ENCODE data around the gene GNAI3.

The GNAI3 gene

DNA sequence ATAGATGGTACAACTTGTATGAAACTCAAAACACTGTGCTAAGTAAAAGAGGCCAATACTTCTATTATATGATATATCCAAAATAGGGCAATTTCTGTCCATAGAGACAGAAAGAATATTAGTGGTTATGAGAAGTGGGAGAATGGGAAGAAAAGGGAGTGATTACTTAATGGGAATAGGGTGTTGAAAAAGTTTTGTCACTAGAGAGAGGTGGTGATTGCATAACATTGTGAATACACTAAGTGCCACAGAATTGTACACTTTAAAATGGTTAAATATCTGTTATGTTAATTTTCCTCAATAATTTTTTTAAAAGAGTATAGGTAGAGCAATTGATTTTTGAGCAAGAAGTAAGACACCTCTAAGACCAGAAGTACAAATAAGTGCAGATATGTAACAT lies 41.3 kb downstream of the GNAI3 start:
- ChIA-PET POLR2A (no interaction called here), CTCF (interaction anchor here (0.9 kb wide), 1 partner anchor 50 kb away, joined by 4 read pairs; no protein-coding TSS in a partner anchor)
- Histone ChIP-seq H3K27ac (ENCODE audit: extremely low read depth, low read depth, low read length) (no peak overlapping the region), H3K4me3 (ENCODE audit: low read depth, low read length) (no peak overlapping the region), H3K9me3 (ENCODE audit: control insufficient read depth, insufficient read depth, low read depth, low read length) (no peaks in the 10 kb centered on the region), H3K4me1 (ENCODE audit: control insufficient read depth, insufficient read depth, low read length) (no peaks in the 10 kb centered on the region), H3K36me3 (ENCODE audit: control insufficient read depth in 2 of 2, insufficient read depth in 1 of 2, low read length in 2 of 2) (peaks cover 20 to 94% of the 10 kb centered on the region in 2 experiments)
- TF ChIP-seq ZNF223 (tag by site-specific recombination; IDR thresholded peaks at IDR 0.05) (no peak), ZNF114 (tag by site-specific recombination; IDR thresholded peaks at IDR 0.05) (no peak), ZNF707 (tag by site-specific recombination; IDR thresholded peaks at IDR 0.05) (no peak), ZNF600 (tag by site-specific recombination; IDR thresholded peaks at IDR 0.05) (no peak), ZNF274 (IDR thresholded peaks at IDR 0.05; ENCODE audit: low read length) (no peak), ZNF274 (tag by site-specific recombination; IDR thresholded peaks at IDR 0.05; ENCODE audit: borderline replicate concordance) (no peak), ZNF292 (tag by site-specific recombination; IDR thresholded peaks at IDR 0.05; ENCODE audit: borderline replicate concordance, low read depth) (no peak), ZNF514 (tag by site-specific recombination; IDR thresholded peaks at IDR 0.05) (no peak), ZNF571 (tag by site-specific recombination; IDR thresholded peaks at IDR 0.05) (no peak), ZNF335 (tag by site-specific recombination; conservative IDR thresholded peaks at IDR 0.05) (no peak), ZNF394 (tag by site-specific recombination; IDR thresholded peaks at IDR 0.05; ENCODE audit: borderline replicate concordance) (no peak), ZBTB7A (tag by site-specific recombination; IDR thresholded peaks at IDR 0.05; ENCODE audit: low read depth) (no peak)
- TF ChIP-seq, protein P1, sequence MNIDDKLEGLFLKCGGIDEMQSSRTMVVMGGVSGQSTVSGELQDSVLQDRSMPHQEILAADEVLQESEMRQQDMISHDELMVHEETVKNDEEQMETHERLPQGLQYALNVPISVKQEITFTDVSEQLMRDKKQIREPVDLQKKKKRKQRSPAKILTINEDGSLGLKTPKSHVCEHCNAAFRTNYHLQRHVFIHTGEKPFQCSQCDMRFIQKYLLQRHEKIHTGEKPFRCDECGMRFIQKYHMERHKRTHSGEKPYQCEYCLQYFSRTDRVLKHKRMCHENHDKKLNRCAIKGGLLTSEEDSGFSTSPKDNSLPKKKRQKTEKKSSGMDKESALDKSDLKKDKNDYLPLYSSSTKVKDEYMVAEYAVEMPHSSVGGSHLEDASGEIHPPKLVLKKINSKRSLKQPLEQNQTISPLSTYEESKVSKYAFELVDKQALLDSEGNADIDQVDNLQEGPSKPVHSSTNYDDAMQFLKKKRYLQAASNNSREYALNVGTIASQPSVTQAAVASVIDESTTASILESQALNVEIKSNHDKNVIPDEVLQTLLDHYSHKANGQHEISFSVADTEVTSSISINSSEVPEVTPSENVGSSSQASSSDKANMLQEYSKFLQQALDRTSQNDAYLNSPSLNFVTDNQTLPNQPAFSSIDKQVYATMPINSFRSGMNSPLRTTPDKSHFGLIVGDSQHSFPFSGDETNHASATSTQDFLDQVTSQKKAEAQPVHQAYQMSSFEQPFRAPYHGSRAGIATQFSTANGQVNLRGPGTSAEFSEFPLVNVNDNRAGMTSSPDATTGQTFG (tag by site-specific recombination; IDR thresholded peaks at IDR 0.05; ENCODE audit: borderline replicate concordance) = no peak
- TF ChIP-seq, protein P2, sequence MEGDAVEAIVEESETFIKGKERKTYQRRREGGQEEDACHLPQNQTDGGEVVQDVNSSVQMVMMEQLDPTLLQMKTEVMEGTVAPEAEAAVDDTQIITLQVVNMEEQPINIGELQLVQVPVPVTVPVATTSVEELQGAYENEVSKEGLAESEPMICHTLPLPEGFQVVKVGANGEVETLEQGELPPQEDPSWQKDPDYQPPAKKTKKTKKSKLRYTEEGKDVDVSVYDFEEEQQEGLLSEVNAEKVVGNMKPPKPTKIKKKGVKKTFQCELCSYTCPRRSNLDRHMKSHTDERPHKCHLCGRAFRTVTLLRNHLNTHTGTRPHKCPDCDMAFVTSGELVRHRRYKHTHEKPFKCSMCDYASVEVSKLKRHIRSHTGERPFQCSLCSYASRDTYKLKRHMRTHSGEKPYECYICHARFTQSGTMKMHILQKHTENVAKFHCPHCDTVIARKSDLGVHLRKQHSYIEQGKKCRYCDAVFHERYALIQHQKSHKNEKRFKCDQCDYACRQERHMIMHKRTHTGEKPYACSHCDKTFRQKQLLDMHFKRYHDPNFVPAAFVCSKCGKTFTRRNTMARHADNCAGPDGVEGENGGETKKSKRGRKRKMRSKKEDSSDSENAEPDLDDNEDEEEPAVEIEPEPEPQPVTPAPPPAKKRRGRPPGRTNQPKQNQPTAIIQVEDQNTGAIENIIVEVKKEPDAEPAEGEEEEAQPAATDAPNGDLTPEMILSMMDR (tag by site-specific recombination; IDR thresholded peaks at IDR 0.05) = no peak

DNA sequence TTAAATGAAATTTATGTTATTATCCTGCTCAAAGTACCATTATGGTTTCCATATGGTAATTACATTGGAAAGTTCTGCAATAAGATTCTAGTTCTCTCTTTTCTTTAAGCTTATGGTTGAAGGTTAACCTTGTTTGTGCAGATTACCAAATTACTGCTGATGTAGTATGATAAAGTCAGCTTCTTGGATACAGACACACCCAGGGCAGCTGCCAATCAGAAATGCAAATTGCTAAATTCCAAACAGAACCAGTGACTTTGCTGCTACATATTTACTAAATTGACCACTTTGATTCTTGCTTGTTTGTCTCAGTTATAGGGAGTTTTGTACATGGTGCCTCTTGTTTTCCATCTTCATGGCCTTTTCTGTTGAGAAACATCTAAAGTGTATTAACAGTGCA lies 44.5 kb downstream of the GNAI3 start:
- no peaks in the 10 kb centered on the region for H3K9me3 ChIP-seq (ENCODE audit: control insufficient read depth, insufficient read depth, low read depth, low read length)
- CTCF ChIA-PET = no interaction called here
- no peak overlapping the region for H3K4me3 ChIP-seq (ENCODE audit: low read depth, low read length)
- TF ChIP-seq ZNF830 (tag by site-specific recombination; IDR thresholded peaks at IDR 0.05; ENCODE audit: low read depth) (no peak), ZEB2 (tag by site-specific recombination; IDR thresholded peaks at IDR 0.05) (no peak)
- no peak overlapping the region for H3K27ac ChIP-seq (ENCODE audit: extremely low read depth, low read depth, low read length)
- H3K36me3 ChIP-seq (ENCODE audit: control insufficient read depth in 2 of 2, insufficient read depth in 1 of 2, low read length in 2 of 2) = peaks cover 10 to 81% of the 10 kb centered on the region in 2 experiments
- H3K4me1 ChIP-seq (ENCODE audit: control insufficient read depth, insufficient read depth, low read length) = no peaks in the 10 kb centered on the region
- POLR2A ChIA-PET = no interaction called here

DNA sequence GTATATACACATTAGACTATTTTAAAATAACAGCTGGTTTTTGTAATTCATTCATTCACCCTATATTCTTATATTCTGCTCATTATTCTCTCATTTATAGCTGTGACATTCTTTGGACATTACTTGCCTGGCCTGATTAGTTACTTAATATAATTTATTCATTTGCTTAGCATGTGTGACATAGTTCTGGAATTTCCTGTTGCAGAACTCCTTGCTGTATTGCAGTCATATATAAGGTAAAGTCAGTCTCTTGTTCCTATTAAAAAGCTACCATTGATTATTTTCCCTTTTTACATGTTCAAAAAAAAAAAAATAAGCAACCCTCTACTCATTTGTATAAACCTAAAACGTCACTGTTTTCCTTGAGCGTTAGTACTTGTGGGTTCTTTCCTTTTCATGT lies 47.1 kb downstream of the GNAI3 start:
- CTCF ChIA-PET = interaction anchor here (1.2 kb wide), 1 partner anchor 35 kb away, joined by 3 read pairs; no protein-coding TSS in a partner anchor
- no peaks in the 10 kb centered on the region for H3K9me3 ChIP-seq (ENCODE audit: control insufficient read depth, insufficient read depth, low read depth, low read length)
- H3K27ac ChIP-seq (ENCODE audit: extremely low read depth, low read depth, low read length) = no peak overlapping the region

More for the DNA sequence above, 47.1 kb downstream of the GNAI3 start:
- Histone ChIP-seq H3K4me1 (ENCODE audit: control insufficient read depth, insufficient read depth, low read length) (no peaks in the 10 kb centered on the region), H3K36me3 (ENCODE audit: control insufficient read depth in 2 of 2, insufficient read depth in 1 of 2, low read length in 2 of 2) (peaks cover 3 to 61% of the 10 kb centered on the region in 2 experiments), H3K4me3 (ENCODE audit: low read depth, low read length) (no peak overlapping the region)
- POLR2A ChIA-PET = no interaction called here
- TF ChIP-seq RBAK (tag by site-specific recombination; IDR thresholded peaks at IDR 0.05) (no peak), KLF8 (tag by site-specific recombination; IDR thresholded peaks at IDR 0.05) (no peak), ZNF529 (tag by site-specific recombination; IDR thresholded peaks at IDR 0.05; ENCODE audit: insufficient replicate concordance) (no peak), ZNF184 (tag by site-specific recombination; IDR thresholded peaks at IDR 0.05) (no peak)
- TF ChIP-seq, protein P3, sequence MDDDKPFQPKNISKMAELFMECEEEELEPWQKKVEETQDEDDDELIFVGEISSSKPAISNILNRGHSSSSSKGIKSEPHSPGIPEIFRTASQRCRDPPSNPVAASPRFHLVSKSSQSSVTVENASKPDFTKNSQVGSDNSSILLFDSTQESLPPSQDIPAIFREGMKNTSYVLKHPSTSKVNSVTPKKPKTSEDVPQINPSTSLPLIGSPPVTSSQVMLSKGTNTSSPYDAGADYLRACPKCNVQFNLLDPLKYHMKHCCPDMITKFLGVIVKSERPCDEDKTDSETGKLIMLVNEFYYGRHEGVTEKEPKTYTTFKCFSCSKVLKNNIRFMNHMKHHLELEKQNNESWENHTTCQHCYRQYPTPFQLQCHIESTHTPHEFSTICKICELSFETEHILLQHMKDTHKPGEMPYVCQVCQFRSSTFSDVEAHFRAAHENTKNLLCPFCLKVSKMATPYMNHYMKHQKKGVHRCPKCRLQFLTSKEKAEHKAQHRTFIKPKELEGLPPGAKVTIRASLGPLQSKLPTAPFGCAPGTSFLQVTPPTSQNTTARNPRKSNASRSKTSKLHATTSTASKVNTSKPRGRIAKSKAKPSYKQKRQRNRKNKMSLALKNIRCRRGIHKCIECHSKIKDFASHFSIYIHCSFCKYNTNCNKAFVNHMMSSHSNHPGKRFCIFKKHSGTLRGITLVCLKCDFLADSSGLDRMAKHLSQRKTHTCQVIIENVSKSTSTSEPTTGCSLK (tag by site-specific recombination; IDR thresholded peaks at IDR 0.05) = no peak
- TF ChIP-seq, protein P4, sequence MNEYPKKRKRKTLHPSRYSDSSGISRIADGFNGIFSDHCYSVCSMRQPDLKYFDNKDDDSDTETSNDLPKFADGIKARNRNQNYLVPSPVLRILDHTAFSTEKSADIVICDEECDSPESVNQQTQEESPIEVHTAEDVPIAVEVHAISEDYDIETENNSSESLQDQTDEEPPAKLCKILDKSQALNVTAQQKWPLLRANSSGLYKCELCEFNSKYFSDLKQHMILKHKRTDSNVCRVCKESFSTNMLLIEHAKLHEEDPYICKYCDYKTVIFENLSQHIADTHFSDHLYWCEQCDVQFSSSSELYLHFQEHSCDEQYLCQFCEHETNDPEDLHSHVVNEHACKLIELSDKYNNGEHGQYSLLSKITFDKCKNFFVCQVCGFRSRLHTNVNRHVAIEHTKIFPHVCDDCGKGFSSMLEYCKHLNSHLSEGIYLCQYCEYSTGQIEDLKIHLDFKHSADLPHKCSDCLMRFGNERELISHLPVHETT (tag by site-specific recombination; IDR thresholded peaks at IDR 0.05) = no peak
